Measurements from ENCODE around the gene EMD. TPM values are rescaled to one million over a fixed set of nuclear protein-coding genes. Genes with fewer than 3 reads are reported as not detected.

EMD gene
- total RNA-seq, 1 experiment from 2014 or later, result 49.8 TPM

Other genes starting within 250 kb of the EMD start
- not detected in 2 replicates for gene OPN1LW, start 235.1 kb upstream of the EMD start, total RNA-seq (2014; rRNA removed; shearing (Covaris generic))
- gene OPN1MW, start 196.7 kb upstream of the EMD start, total RNA-seq (2014; rRNA removed; shearing (Covaris generic)), result not detected in 2 replicates
- gene OPN1MW2, start 159.5 kb upstream of the EMD start, total RNA-seq (2014; rRNA removed; shearing (Covaris generic)), result not detected in 2 replicates
- not detected in 2 replicates for gene OPN1MW3, start 121.7 kb upstream of the EMD start, total RNA-seq (2014; rRNA removed; shearing (Covaris generic))
- gene TEX28, start 84.2 kb upstream of the EMD start, total RNA-seq (2014; rRNA removed; shearing (Covaris generic)), result not detected in 2 replicates
- not detected in 2 replicates for gene TKTL1, start 83.5 kb upstream of the EMD start, total RNA-seq (2014; rRNA removed; shearing (Covaris generic))
- gene FLNA, start 4.7 kb upstream of the EMD start, total RNA-seq (2014; rRNA removed; shearing (Covaris generic)), result 811 and 832 TPM in 2 replicates
- gene RPL10, start 19.1 kb downstream of the EMD start, total RNA-seq (2014; rRNA removed; shearing (Covaris generic)), result 2,883 and 3,419 TPM in 2 replicates
- 20.5 and 41.3 TPM in 2 replicates for gene DNASE1L1, start 30.0 kb downstream of the EMD start, total RNA-seq (2014; rRNA removed; shearing (Covaris generic))
- 16.9 and 39.4 TPM in 2 replicates for gene TAFAZZIN, start 32.2 kb downstream of the EMD start, total RNA-seq (2014; rRNA removed; shearing (Covaris generic))
- gene ATP6AP1, start 49.4 kb downstream of the EMD start, total RNA-seq (2014; rRNA removed; shearing (Covaris generic)), result 48.9 and 60.6 TPM in 2 replicates
- 51.4 and 57.6 TPM in 2 replicates for gene GDI1, start 57.9 kb downstream of the EMD start, total RNA-seq (2014; rRNA removed; shearing (Covaris generic))
- 56.1 and 63.4 TPM in 2 replicates for gene FAM50A, start 64.8 kb downstream of the EMD start, total RNA-seq (2014; rRNA removed; shearing (Covaris generic))
- 3.6 and 6.0 TPM in 2 replicates for gene PLXNA3, start 79.0 kb downstream of the EMD start, total RNA-seq (2014; rRNA removed; shearing (Covaris generic))
- gene LAGE3, start 100.0 kb downstream of the EMD start, total RNA-seq (2014; rRNA removed; shearing (Covaris generic)), result 72.0 and 79.9 TPM in 2 replicates
- 48.2 and 58.1 TPM in 2 replicates for gene UBL4A, start 107.3 kb downstream of the EMD start, total RNA-seq (2014; rRNA removed; shearing (Covaris generic))
- gene SLC10A3, start 111.3 kb downstream of the EMD start, total RNA-seq (2014; rRNA removed; shearing (Covaris generic)), result 12.6 and 24.0 TPM in 2 replicates
- 47.5 and 47.8 TPM in 2 replicates for gene FAM3A, start 136.9 kb downstream of the EMD start, total RNA-seq (2014; rRNA removed; shearing (Covaris generic))
- 32.0 and 32.9 TPM in 2 replicates for gene G6PD, start 167.6 kb downstream of the EMD start, total RNA-seq (2014; rRNA removed; shearing (Covaris generic))
- 12.0 and 13.2 TPM in 2 replicates for gene IKBKG, start 168.3 kb downstream of the EMD start, total RNA-seq (2014; rRNA removed; shearing (Covaris generic))
- gene CTAG1A, start 205.8 kb downstream of the EMD start, total RNA-seq (2014; rRNA removed; shearing (Covaris generic)), result not detected in 2 replicates
- gene CTAG1B, start 240.0 kb downstream of the EMD start, total RNA-seq (2014; rRNA removed; shearing (Covaris generic)), result not detected in 2 replicates

Measured in G401 (cell line).